RWPE2 (cell line): ENCODE measurements around the gene KRTAP5-4.
A peak's percentile ranks its signal among the peaks of the same experiment; 100 is the strongest.

ENCODE experiments used
- ATAC-seq: fragments of 200-7000 bp; cut with Tn5 transposase; 3 replicates; pipeline ENCODE4 v1.9.1; 2021; ENCODE audit warnings: low read depth
- DNase-seq: peaks from one replicate; pipeline ENCODE4 v3.0.0-alpha.2; 2020; ENCODE audit warnings: low spot score
- H3K27ac ChIP-seq: fragments of 450-650 bp; 2 replicates; pipeline ENCODE4 v1.5.1; 2017; ENCODE audit warnings: mild to moderate bottlenecking; ENCODE audit not compliant: poor library complexity, severe bottlenecking
- H3K27me3 ChIP-seq: fragments of 250-450 bp; sonication (Bioruptor Pico); 2 replicates; pipeline ENCODE4 v1.5.1; 2021; ENCODE audit warnings: mild to moderate bottlenecking, moderate library complexity; ENCODE audit not compliant: insufficient read depth, poor library complexity, severe bottlenecking
- H3K36me3 ChIP-seq: fragments of 250-450 bp; sonication (Bioruptor Pico); 2 replicates; pipeline ENCODE4 v1.5.1; 2020; ENCODE audit warnings: low read depth, mild to moderate bottlenecking, moderate library complexity
- H3K4me1 ChIP-seq: fragments of 250-450 bp; sonication (Bioruptor Pico); 2 replicates; pipeline ENCODE4 v1.5.1; 2021; ENCODE audit warnings: mild to moderate bottlenecking, moderate library complexity; ENCODE audit not compliant: insufficient read depth, poor library complexity, severe bottlenecking
- H3K4me3 ChIP-seq: fragments of 250-450 bp; sonication (Bioruptor Pico); 2 replicates; pipeline ENCODE4 v1.5.1; 2021; ENCODE audit warnings: mild to moderate bottlenecking, moderate library complexity; ENCODE audit not compliant: severe bottlenecking
- H3K9me3 ChIP-seq: fragments of 250-450 bp; sonication (Bioruptor Pico); 2 replicates; pipeline ENCODE4 v1.5.1; 2021; ENCODE audit warnings: mild to moderate bottlenecking, moderate library complexity; ENCODE audit not compliant: severe bottlenecking
- TF ChIP-seq, protein P1 (sequence below): fragments of 450-650 bp; IDR thresholded peaks from one replicate; pipeline ENCODE4 v1.5.1; 2017; ENCODE audit warnings: mild to moderate bottlenecking, moderate library complexity; ENCODE audit not compliant: poor library complexity, severe bottlenecking

KRTAP5-4 gene

DNA sequence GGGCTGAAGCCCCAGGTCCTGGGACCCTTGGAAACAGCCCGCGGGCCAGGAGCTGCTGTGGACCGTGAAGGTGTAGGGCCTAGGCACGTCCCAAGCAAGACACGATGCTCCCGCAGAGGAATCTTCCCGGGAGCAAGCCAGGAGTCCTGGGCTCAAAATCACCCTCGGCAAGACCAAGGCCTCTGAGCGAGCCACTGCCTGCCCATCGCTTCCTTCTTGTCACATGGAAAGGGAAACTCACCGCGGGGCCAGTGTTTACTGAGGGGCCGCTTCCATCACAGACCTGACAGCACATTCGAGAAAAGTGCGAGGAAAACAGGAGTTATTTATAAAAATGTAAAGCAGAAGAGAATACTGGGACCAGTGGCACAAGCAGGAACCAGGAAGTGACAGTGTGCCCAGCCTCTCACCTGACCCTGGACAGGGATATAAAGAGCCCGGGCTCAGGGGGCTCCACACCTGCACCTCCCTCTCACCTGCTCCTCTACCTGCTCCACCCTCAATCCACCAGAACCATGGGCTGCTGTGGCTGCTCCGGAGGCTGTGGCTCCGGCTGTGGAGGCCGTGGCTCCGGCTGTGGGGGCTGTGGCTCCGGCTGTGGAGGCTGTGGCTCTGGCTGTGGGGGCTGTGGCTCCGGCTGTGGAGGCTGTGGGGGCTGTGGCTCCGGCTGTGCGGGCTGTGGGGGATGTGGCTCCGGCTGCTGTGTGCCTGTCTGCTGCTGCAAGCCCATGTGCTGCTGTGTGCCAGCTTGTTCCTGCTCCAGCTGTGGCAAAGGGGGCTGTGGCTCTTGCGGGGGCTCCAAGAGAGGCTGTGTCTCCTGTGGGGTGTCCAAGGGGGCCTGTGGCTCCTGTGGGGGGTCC, 7.6 kb upstream of the KRTAP5-4 start, which contains the start of gene KRTAP5-5:
Gene KRTAP5-5, plus strand, starts transcription at position 450 of the 860 bp plus-strand sequence. Its CDS starts 66 bp downstream, at position 516.
- no peak for ATAC-seq

GRCh38 chr11:1628506-1629325, 6.8 kb upstream of the KRTAP5-4 start:
- peaks cover 25% of the 10 kb centered on the region for H3K27me3 ChIP-seq
- H3K27ac ChIP-seq: no peak overlapping the region
- peak; percentile 77 for ATAC-seq
- H3K9me3 ChIP-seq: no peaks in the 10 kb centered on the region
- TF ChIP-seq, protein P1, sequence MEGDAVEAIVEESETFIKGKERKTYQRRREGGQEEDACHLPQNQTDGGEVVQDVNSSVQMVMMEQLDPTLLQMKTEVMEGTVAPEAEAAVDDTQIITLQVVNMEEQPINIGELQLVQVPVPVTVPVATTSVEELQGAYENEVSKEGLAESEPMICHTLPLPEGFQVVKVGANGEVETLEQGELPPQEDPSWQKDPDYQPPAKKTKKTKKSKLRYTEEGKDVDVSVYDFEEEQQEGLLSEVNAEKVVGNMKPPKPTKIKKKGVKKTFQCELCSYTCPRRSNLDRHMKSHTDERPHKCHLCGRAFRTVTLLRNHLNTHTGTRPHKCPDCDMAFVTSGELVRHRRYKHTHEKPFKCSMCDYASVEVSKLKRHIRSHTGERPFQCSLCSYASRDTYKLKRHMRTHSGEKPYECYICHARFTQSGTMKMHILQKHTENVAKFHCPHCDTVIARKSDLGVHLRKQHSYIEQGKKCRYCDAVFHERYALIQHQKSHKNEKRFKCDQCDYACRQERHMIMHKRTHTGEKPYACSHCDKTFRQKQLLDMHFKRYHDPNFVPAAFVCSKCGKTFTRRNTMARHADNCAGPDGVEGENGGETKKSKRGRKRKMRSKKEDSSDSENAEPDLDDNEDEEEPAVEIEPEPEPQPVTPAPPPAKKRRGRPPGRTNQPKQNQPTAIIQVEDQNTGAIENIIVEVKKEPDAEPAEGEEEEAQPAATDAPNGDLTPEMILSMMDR: peak; percentile 83
- peak; percentile 38 for DNase-seq
- no peaks in the 10 kb centered on the region for H3K4me1 ChIP-seq
- no peak overlapping the region for H3K4me3 ChIP-seq
- H3K36me3 ChIP-seq: no peaks in the 10 kb centered on the region

More for the DNA sequence above, 7.6 kb upstream of the KRTAP5-4 start, which contains the start of gene KRTAP5-5:
- Histone ChIP-seq H3K4me3 (no peak within 1 kb of the TSS), H3K27me3 (peaks cover 25% of the 10 kb centered on the region), H3K27ac (no peak within 1 kb of the TSS), H3K4me1 (no peaks in the 10 kb centered on the region), H3K36me3 (no peaks in the 10 kb centered on the region), H3K9me3 (no peaks in the 10 kb centered on the region)
- TF ChIP-seq, protein P1: no peak
- peak; percentile 23 for DNase-seq

- TF ChIP-seq, protein P1: no peak
- no peaks in the 10 kb centered on the region for H3K9me3 ChIP-seq
- no peaks in the 10 kb centered on the region for H3K36me3 ChIP-seq
- DNase-seq (no peak), ATAC-seq (no peak)
- no peak overlapping the region for H3K4me3 ChIP-seq
- H3K4me1 ChIP-seq: no peaks in the 10 kb centered on the region
- H3K27ac ChIP-seq: no peak overlapping the region
- H3K27me3 ChIP-seq: peaks cover 25% of the 10 kb centered on the region
Observed at GRCh38 chr11:1625541-1625940, 3.6 kb upstream of the KRTAP5-4 start.

DNA sequence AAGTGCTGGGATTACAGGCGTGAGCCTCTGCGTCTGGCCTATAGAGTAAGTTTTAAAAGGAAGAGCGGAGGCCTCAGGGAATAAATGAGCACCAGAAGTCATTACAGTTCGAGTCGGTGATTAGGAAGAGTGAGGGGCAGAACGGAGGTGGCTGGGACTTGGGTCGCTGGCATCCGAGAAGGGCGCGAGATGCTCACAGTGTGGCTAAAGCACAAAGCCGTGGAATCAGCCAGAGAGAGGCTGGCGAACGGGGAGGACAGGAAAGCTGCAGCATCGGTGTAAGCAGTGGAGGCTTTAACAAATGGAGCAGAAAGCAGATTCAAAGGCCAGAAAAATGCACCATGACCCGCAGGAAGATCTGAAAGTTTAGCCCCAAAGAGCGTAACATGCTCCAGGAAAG, 2.7 kb upstream of the KRTAP5-4 start:
- TF ChIP-seq, protein P1: no peak
- H3K9me3 ChIP-seq: no peaks in the 10 kb centered on the region
- peaks cover 25% of the 10 kb centered on the region for H3K27me3 ChIP-seq
- no peak overlapping the region for H3K4me3 ChIP-seq
- DNase-seq: no peak
- H3K27ac ChIP-seq: no peak overlapping the region
- no peaks in the 10 kb centered on the region for H3K36me3 ChIP-seq
- H3K4me1 ChIP-seq: no peaks in the 10 kb centered on the region
- ATAC-seq: no peak
